Measurements from ENCODE around the gene CLK4.

The CLK4 gene

DNA sequence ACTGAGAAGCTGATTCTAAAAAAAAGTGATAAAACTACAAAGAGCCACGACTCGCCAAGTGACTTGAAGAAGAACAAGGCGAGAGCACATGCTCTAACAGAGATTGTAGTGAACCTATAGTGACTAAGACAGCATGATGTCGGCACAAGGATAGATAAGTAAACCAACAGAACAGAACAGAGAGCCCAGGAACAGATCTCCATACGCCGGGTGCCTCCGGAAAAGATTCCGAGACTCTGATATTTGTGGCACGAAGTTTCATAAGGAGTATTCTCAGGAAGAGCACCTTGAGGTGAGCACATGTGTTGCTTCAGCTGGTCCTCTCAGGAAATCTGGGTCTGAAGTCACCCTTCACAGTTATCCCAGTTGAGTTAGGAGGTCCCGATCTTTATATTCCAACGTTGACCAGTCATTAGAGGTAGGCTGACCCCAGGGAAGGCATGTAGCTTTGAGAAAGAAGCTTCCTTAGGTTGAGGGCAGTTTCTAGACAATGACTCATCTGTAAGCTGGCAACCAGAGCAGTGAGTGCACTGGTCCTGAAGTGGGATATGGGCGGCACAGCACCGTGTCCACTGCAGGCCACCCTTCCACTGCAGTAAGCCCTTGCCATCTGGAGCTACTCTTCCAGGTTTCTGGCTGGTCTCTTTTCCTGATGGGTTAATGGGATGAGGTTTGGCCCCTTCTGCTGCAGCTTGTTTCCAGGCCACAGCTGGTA, 13.6 kb upstream of the CLK4 start:
- DNase-seq (ENCODE audit: low read depth), result no peak
- TF ChIP-seq, protein P1, sequence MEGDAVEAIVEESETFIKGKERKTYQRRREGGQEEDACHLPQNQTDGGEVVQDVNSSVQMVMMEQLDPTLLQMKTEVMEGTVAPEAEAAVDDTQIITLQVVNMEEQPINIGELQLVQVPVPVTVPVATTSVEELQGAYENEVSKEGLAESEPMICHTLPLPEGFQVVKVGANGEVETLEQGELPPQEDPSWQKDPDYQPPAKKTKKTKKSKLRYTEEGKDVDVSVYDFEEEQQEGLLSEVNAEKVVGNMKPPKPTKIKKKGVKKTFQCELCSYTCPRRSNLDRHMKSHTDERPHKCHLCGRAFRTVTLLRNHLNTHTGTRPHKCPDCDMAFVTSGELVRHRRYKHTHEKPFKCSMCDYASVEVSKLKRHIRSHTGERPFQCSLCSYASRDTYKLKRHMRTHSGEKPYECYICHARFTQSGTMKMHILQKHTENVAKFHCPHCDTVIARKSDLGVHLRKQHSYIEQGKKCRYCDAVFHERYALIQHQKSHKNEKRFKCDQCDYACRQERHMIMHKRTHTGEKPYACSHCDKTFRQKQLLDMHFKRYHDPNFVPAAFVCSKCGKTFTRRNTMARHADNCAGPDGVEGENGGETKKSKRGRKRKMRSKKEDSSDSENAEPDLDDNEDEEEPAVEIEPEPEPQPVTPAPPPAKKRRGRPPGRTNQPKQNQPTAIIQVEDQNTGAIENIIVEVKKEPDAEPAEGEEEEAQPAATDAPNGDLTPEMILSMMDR (IDR thresholded peaks at IDR 0.05; ENCODE audit: insufficient read depth, low read depth, low read length, missing control alignments), result no peak
- no peak overlapping the region for H3K4me3 ChIP-seq (ENCODE audit: low read depth, low read length)

DNA sequence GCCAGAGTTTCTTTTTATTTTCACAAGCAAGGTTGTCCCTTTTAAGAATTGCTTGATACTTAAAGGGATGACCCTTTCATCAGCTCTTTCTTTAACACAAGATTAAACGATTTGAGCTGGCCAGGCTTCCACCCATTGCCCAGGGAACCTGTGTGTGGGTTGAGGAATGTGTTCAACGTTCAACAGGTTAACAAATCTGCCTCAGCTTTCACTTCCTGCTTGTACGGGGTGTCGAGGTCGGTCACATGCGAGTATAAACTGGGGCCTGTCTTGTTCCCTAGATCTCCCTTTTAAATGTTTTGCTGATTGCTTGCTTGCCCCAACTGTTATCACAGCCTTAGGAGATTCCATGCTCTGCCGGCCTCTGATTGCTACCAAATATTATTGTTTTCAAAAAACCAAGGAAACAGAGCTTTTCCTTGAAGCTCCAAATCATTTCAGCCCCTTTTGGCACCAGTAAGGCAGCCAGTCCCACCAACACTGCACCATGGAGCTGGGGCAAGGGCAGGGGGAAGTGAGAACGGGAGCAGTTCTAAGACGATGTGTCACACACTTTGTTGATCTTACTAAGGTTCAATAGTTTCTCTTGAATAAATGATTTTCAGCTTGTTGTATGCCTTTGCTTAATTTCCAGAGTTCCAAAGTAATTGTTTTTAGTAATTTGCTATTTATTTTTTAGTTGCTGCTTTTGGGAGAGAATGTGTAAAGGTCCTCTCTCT, 10.7 kb upstream of the CLK4 start:
- no peak for DNase-seq (ENCODE audit: low read depth)

DNA sequence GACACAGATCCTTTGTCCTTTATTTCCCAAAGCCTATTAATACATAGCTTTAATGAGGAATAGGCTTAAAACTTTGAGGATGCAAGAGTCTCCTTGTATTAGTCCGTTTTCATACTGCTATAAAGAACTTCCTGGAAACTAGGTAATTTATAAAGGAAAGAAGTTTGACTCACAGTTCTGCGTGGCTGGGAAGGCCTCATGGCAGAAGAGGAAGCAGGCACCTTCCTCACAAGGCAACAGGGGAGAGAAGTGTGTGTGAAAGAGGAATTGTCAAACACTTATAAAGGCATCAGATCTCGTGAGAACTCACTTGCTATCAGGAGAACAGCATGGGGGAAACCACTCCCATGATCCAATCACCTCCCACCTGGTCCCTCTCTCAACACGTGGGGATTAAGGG, 5.4 kb upstream of the CLK4 start:
- TF ChIP-seq, protein P1 (IDR thresholded peaks at IDR 0.05; ENCODE audit: insufficient read depth, low read depth, low read length, missing control alignments), result no peak
- H3K4me3 ChIP-seq (ENCODE audit: low read depth, low read length), result no peak overlapping the region
- DNase-seq (ENCODE audit: low read depth), result no peak

More for the DNA sequence above, 10.7 kb upstream of the CLK4 start:
- H3K4me3 ChIP-seq (ENCODE audit: low read depth, low read length), result no peak overlapping the region
- TF ChIP-seq, protein P1 (IDR thresholded peaks at IDR 0.05; ENCODE audit: insufficient read depth, low read depth, low read length, missing control alignments), result no peak

DNA sequence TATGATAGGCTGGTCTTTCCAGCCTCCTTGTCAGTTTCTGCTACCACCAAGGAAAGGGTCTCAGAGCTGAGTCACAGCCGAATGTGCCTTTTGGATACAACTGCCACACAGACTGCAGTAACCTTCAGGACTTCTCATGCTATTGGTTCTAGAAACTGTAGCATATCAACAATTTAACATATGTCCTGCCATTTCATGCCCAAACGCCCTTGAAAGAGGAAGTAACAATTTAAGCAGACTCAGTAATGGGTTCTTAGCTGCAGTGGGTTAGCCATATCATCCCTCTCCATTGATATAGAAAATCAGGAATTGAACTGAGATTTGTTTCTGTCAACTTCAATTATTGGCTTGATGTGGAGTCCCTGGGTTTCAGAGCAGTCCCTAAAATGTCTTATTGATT, 4.1 kb upstream of the CLK4 start:
- H3K4me3 ChIP-seq (ENCODE audit: low read depth, low read length), result no peak overlapping the region
- TF ChIP-seq, protein P1 (IDR thresholded peaks at IDR 0.05; ENCODE audit: insufficient read depth, low read depth, low read length, missing control alignments), result no peak
- no peak for DNase-seq (ENCODE audit: low read depth)

DNA sequence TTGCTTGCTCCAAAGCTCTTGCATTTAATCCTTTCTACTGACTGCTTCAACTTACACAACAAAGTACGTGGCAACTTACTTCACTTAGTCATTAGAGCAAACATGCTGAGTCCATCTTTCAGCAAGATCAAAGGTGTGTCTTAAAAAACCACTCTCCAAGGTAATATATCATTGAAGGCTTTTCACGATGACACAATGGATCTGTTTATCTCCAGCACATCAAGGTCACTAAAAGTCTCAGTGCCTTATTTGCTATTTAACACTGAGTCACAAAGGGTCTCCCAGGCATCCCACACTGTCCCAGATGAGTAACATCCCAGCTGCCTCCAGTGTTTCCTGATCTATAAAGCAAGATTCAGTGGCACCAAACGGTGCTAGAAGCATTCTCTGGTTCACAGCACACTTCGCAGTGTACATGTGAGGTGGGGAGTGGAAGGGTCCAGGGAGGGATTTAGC, 3.7 kb upstream of the CLK4 start:
- DNase-seq (ENCODE audit: low read depth), result no peak
- TF ChIP-seq, protein P1 (IDR thresholded peaks at IDR 0.05; ENCODE audit: insufficient read depth, low read depth, low read length, missing control alignments), result no peak
- H3K4me3 ChIP-seq (ENCODE audit: low read depth, low read length), result no peak overlapping the region

DNA sequence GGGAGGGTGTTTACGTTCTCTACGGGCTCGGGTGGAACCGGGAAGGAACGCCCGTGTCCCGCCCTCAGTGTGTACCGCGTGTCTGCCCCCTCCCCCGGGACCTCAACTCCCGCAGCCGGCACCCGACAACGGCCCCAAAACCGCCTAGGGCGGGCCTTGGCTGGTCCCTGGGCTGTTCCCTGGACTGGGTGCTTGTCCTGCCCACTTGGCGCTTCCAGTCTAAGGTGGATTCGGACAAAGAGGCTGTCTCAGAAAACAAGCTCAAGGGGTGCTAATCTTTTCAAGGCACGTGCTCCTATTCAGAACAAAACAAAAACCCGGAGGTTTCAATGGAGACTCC, 379 bp upstream of the CLK4 start:
- no peak for DNase-seq (ENCODE audit: low read depth)
- TF ChIP-seq, protein P1 (IDR thresholded peaks at IDR 0.05; ENCODE audit: insufficient read depth, low read depth, low read length, missing control alignments), result no peak
- H3K4me3 ChIP-seq (ENCODE audit: low read depth, low read length), result peak overlapping the region; percentile 63
